Psoas muscle (tissue), 8 donors: ENCODE data around the gene DDIT4. TPM values are rescaled to one million over a fixed set of nuclear protein-coding genes. Genes with fewer than 3 reads are reported as not detected.

Experiments used
- ATAC-seq, 4 donors: fragments of 200-7000 bp; cut with Tn5 transposase; one replicate each; pipeline ENCODE4 v1.9.1; 2020; ENCODE audit warnings: moderate library complexity in 3 of 4, mild to moderate bottlenecking in 2 of 4
- DNase-seq, 2 donors: peaks; one replicate each; pipeline ENCODE4 v3.0.0-alpha.2; 2020
- H3K27ac ChIP-seq: fragments of 200-600 bp; one replicate; pipeline ENCODE4 v1.8.0; 2022
- H3K27me3 ChIP-seq, 3 donors: fragments of 200-600 bp in 1 of 3; one replicate each; pipeline versions ENCODE4 v1.6.1 to v1.8.0; 2013 to 2022; ENCODE audit warnings: low read length in 2 of 3, mild to moderate bottlenecking in 2 of 3, moderate library complexity in 1 of 3; ENCODE audit not compliant: insufficient read depth in 3 of 3
- H3K36me3 ChIP-seq, 2 donors: fragments of 200-600 bp in 1 of 2; one replicate each; pipeline versions ENCODE4 v1.6.1 to v1.8.0; 2013 to 2022; ENCODE audit warnings: low read depth in 1 of 2, mild to moderate bottlenecking in 1 of 2, moderate library complexity in 1 of 2; ENCODE audit not compliant: insufficient read depth in 1 of 2
- H3K4me1 ChIP-seq: fragments of 200-600 bp; one replicate; pipeline ENCODE4 v1.8.0; 2022
- H3K4me3 ChIP-seq: fragments of 200-600 bp; one replicate; pipeline ENCODE4 v1.8.0; 2022; ENCODE audit warnings: mild to moderate bottlenecking
- H3K9me3 ChIP-seq: fragments of 200-600 bp; one replicate; pipeline ENCODE4 v1.8.0; 2022
- WGBS, 3 donors: extraction: QIAGEN DNeasy Blood & Tissue Kit; methylation state at CpG; one replicate each; pipeline versions ENCODE4 v1.1.6 to v1.1.7; 2013; 5-methylcytosine and 5-hydroxymethylcytosine counted together
- intact Hi-C, 2 donors: fragments of 100-400 bp; cut with DNase I; formaldehyde crosslinking; loops; one replicate each; pipeline versions ENCODE4 v1.11.0 to v1.14.2; 2022
- polyA plus RNA-seq, 3 donors: library from polyadenylated mRNA; stranded (reverse); fragments of 200-250 nt; gene quantifications; one replicate each; pipeline ENCODE4 v1.2.3, GENCODE V29; 2013
- total RNA-seq, 4 donors: library from RNA; stranded (reverse); fragmentation: NEBNext Ultra II Directional in 2 of 4; extraction: Animal tissue kit (Norgen Biotek cat#: 25700) in 2 of 4; gene quantifications; one replicate each; pipeline versions ENCODE4 v1.2.1 to v1.2.4, GENCODE V29; 2021 to 2023
- TF ChIP-seq, protein P1 (sequence below): fragments of 200-600 bp; IDR thresholded peaks from one replicate; pipeline ENCODE4 v1.8.0; 2022; ENCODE audit warnings: antibody characterized with exemption
- donor health status: healthy with polysubstance abuse.
- donor health status: DM: no; HTN: no; CAD: no; lungs with moderate emphysema.
- donor health status: Bipolar disorder and iron deficiency.
- donor health status: healthy.
- donor health status: DM: yes; HTN: yes; CAD: no.
- donor health status: DM: no; HTN: no; CAD: no.
- donor health status: DM: no; HTN: no; CAD: no.
- donor health status: DM: yes; HTN: yes; CAD: no.

DDIT4 gene
- total and polyA plus RNA-seq, 7 donors, result 16.1 to 744 (median 114) TPM

DNA sequence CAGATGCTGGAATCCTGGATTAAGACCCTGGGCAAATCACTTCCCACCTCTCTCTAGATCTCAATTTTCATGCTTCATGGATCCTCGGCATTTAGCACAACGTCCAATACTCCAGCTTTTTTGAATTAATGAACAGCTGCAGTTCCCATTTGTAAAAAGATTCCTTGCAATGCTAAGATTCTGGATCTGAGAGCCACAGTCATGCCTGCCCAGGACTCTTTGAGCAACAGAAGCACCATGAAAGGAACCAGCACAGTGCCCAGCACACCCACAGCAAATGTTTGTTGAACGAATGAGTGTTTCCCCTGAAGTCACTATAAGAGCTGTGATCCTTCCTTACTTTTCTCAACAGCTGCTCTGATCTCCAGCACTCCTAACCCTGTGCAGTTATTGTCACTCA, 20.8 kb upstream of the DDIT4 start:
- peaks cover 81% of the 10 kb centered on the region for H3K4me1 ChIP-seq
- DNase-seq (no peak), ATAC-seq (no peak)
- intact Hi-C loops, result loop anchor here in 1 of 2 donors (1.0 kb wide), 1 partner anchor 22 kb away; no protein-coding TSS in a partner anchor
- no peaks in the 10 kb centered on the region for H3K27me3 ChIP-seq
- peak overlapping the region; percentile 91 for H3K27ac ChIP-seq
- TF ChIP-seq, protein P1, sequence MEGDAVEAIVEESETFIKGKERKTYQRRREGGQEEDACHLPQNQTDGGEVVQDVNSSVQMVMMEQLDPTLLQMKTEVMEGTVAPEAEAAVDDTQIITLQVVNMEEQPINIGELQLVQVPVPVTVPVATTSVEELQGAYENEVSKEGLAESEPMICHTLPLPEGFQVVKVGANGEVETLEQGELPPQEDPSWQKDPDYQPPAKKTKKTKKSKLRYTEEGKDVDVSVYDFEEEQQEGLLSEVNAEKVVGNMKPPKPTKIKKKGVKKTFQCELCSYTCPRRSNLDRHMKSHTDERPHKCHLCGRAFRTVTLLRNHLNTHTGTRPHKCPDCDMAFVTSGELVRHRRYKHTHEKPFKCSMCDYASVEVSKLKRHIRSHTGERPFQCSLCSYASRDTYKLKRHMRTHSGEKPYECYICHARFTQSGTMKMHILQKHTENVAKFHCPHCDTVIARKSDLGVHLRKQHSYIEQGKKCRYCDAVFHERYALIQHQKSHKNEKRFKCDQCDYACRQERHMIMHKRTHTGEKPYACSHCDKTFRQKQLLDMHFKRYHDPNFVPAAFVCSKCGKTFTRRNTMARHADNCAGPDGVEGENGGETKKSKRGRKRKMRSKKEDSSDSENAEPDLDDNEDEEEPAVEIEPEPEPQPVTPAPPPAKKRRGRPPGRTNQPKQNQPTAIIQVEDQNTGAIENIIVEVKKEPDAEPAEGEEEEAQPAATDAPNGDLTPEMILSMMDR, result no peak
- 25 to 53% (median 29%) methylated on average over 3 of the region's 3 CpGs for WGBS, 3 donors
- H3K9me3 ChIP-seq, result no peaks in the 10 kb centered on the region
- H3K36me3 ChIP-seq, result no peaks in the 10 kb centered on the region
- H3K4me3 ChIP-seq, result no peak overlapping the region

DNA sequence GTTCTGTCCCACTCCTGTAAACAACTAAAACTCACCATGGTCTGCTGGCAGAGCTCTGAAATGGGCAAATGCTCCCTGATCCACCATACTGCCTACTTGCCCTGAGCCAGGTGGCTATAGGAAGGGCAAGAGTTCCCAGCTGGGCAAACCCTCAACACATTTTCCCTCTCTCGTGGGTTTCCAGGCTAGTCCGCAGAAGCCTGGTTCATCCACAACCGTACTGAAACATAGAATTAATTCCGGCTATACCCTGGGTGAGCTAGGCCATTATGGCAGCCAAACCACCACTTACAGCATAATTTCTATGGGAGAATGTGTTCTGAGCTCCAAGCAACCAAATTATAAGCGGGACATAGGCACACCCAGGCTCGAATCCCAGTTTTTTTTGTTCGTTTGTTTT, 20.1 kb upstream of the DDIT4 start:
- intact Hi-C loops, result loop anchor here in 1 of 2 donors (1.0 kb wide), 1 partner anchor 22 kb away; no protein-coding TSS in a partner anchor
- no peak for ATAC-seq
- 73 to 84% (median 74%) methylated on average over 7 of the region's 7 CpGs for WGBS, 3 donors
- Histone ChIP-seq H3K4me1 (peaks cover 81% of the 10 kb centered on the region), H3K27me3 (no peaks in the 10 kb centered on the region), H3K9me3 (no peaks in the 10 kb centered on the region), H3K4me3 (no peak overlapping the region), H3K27ac (peak overlapping the region; percentile 91), H3K36me3 (no peaks in the 10 kb centered on the region)
- TF ChIP-seq, protein P1, result no peak
- DNase-seq, result no peak

DNA sequence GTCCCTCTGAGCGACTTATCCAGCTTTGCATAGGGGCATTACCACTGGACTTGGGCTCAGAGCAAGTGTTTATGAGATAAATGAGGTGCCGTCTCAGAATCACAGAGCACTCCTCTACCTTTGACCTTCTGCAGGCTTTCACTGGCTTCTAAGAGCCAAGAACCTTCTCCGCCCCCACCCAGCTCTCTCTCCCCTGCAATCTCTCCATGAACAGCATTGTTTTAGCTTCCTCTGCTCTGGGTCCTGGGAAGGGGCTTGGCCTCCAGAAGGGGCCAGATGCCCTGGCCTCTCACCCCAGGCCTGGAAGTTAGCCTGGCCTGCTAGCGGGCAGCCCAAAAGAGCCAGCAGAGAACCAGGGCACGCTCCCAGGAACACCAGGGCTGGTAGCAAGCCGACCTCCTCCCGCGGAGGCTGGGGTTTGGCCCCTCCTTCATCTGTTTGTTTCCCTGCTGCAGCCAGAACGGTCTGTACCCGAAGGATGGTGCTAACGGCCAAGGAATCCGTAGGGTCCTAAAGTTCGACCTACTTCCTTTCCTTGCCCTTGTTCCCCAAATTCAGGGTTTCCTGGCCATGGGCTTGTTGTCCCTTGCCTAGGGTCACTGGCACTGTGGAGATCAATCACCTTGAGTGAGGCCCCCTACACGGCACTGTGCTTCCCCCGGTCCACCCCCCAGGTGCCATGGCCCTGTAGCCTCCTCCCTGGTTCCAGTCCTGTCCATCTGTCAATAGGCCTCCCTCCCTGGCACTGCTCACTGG, 18.7 kb upstream of the DDIT4 start:
- DNase-seq (peak; percentile 92 to 97), ATAC-seq (peak; percentile 88 to 92 (median 92))
- H3K9me3 ChIP-seq, result no peaks in the 10 kb centered on the region
- H3K4me3 ChIP-seq, result peak overlapping the region; percentile 41
- peak overlapping the region; percentile 91 for H3K27ac ChIP-seq
- no peaks in the 10 kb centered on the region for H3K36me3 ChIP-seq
- peaks cover 81% of the 10 kb centered on the region for H3K4me1 ChIP-seq
- no peaks in the 10 kb centered on the region for H3K27me3 ChIP-seq
- intact Hi-C loops, result no loop called here
- TF ChIP-seq, protein P1, result no peak
- 2 to 4% (median 2%) methylated on average over 15 of the region's 15 CpGs for WGBS, 3 donors

DNA sequence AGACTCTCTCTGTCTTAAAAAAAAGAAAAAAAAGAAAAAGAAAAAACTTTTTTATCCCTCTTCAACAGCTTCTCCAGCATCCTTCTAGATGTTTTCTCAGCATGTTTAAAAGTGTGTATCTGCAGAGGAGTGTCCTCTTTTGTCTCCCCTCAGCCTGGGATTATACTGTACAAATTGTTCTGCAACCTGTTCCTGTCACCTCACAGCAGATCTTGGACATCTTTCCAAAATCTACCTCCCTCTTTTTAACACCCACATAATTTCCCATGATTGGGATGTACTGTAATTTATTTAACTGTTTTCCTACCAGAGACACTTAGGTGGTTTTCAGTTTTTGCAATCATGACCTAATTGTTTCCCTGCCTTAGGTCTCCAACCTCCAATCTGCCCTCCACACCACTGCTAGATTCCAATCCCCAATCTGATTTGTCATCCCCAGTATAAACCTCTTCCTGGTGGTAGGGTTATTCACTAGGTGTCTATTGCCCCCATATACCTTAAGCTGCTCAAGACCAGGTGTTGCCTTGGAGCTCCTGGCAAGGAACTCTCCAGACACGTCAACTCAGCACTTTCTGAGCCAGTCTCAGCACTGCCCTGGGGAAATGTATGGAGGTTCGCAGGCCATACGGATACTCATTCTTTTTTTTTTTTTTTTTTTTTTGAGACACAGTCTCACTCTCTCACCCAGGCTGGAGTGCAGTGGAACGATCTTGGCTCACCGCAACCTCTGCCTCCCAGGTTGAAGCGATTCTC, 17.6 kb upstream of the DDIT4 start:
- intact Hi-C loops, result no loop called here
- DNase-seq (no peak), ATAC-seq (peak in 1 of 4 donors; percentile 21)
- H3K27ac ChIP-seq, result peak overlapping the region; percentile 91
- no peaks in the 10 kb centered on the region for H3K27me3 ChIP-seq
- H3K4me1 ChIP-seq, result peaks cover 77% of the 10 kb centered on the region
- TF ChIP-seq, protein P1, result no peak
- no peaks in the 10 kb centered on the region for H3K9me3 ChIP-seq
- 84 to 93% (median 90%) methylated on average over 6 of the region's 6 CpGs for WGBS, 3 donors
- no peaks in the 10 kb centered on the region for H3K36me3 ChIP-seq
- H3K4me3 ChIP-seq, result no peak overlapping the region
